ENCODE measurements around the gene SYTL3. TPM values are rescaled to one million over a fixed set of nuclear protein-coding genes. Genes with fewer than 3 reads are reported as not detected.
A peak's percentile ranks its signal among the peaks of the same experiment; 100 is the strongest.
"Not testable (repeated sequence)": the region's sequence is repeated elsewhere in the genome, so short reads cannot be mapped to it uniquely, and the experiment has no call there.

SYTL3 gene
- total and polyA plus RNA-seq, 10 donors, result 5.9 to 48.3 (median 17.9) TPM

DNA sequence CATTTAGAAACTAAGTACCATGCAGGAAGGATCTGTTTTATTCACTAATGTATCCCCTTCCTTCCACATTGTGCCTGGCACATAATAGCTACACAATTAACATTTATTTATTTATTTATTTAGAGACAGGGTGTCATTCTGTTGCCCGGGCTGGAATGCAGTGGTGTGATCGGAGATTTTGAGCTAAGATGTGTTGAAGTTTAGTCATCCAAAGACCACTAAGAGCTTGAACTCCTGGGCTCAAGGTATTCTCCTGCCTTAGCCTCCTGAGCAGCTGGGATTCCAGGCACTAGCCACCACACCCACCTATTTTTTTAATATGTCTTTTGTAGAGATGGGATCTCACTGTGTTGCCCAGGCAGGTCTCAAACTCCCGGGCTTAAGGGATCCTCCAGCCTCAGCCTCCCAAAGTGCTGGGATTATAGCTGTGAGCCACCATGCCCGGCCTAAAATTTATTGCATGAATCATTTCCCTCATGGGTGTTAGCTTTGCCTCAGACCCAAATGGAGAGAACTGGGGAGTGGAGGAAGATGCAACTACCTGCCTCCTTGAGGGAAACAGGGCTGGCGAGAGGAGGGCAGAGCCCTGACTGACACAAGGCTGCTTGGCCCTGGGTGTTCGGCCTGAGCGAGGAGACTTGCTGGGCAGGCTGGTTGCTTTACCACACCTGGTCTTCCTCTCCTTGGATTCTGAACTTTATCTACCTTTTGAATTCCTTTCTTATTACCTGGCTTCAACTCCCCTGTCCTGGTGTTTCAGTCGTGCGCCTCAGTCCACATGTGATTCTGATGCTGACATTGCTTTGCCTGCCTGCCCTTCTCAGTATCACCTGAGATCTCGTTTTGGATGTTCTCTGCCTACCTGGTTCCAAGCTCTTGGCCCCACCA is 3.6 kb upstream of the SYTL3 start:
- no peaks in the 10 kb centered on the region for H3K27me3 ChIP-seq (replicated peaks in 1 of 7)
- intact Hi-C loops (cut with DNase I; ENCODE audit: low total_unique reads), result no loop called here
- peak overlapping the region in 3 of 8 donors; percentile 98 to 100 (median 98) for H3K27ac ChIP-seq
- TF ChIP-seq, protein P1, sequence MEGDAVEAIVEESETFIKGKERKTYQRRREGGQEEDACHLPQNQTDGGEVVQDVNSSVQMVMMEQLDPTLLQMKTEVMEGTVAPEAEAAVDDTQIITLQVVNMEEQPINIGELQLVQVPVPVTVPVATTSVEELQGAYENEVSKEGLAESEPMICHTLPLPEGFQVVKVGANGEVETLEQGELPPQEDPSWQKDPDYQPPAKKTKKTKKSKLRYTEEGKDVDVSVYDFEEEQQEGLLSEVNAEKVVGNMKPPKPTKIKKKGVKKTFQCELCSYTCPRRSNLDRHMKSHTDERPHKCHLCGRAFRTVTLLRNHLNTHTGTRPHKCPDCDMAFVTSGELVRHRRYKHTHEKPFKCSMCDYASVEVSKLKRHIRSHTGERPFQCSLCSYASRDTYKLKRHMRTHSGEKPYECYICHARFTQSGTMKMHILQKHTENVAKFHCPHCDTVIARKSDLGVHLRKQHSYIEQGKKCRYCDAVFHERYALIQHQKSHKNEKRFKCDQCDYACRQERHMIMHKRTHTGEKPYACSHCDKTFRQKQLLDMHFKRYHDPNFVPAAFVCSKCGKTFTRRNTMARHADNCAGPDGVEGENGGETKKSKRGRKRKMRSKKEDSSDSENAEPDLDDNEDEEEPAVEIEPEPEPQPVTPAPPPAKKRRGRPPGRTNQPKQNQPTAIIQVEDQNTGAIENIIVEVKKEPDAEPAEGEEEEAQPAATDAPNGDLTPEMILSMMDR (IDR thresholded peaks at IDR 0.05 in 8 of 11, conservative IDR thresholded peaks at IDR 0.05 in 3 of 11), result no peak
- no peak for TF ChIP-seq POLR2AphosphoS5 (IDR thresholded peaks at IDR 0.05)
- no peak for TF ChIP-seq POLR2A (IDR thresholded peaks at IDR 0.05)
- peaks cover 0 to 11% (median 0%) of the 10 kb centered on the region in 6 donors for H3K36me3 ChIP-seq
- H3K4me1 ChIP-seq, result peaks cover 30 to 68% (median 58%) of the 10 kb centered on the region in 6 donors
- no peak overlapping the region for H3K4me3 ChIP-seq
- no peaks in the 10 kb centered on the region for H3K9me3 ChIP-seq
- DNase-seq, result no peak
- 71 to 93% (median 87%) methylated on average over 10 of the region's 10 CpGs for WGBS, 5 donors

DNA sequence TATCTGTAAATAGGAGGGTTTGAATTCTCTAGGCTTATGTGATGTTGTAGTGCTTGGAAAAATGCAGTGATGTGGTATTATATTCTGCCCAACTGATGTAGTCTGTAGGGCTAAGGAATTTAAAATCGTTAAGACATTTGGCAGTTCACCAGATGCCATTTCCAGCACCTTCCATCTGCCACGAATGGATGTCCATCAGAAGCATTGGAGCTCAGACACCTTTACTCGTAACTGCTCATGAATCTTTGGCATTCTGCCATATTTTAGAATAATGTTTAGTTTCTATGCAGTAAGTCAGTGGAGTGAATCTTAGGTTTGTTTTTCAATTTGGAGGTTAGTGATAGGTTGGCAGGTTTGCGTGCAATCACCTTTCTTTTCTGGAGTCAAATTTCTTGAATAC is 2.4 kb upstream of the SYTL3 start:
- no peaks in the 10 kb centered on the region for H3K9me3 ChIP-seq
- H3K27me3 ChIP-seq (replicated peaks in 1 of 7), result no peaks in the 10 kb centered on the region
- H3K4me3 ChIP-seq, result no peak overlapping the region
- intact Hi-C loops (cut with DNase I; ENCODE audit: low total_unique reads), result no loop called here
- no peak for DNase-seq
- TF ChIP-seq, protein P1 (IDR thresholded peaks at IDR 0.05 in 8 of 11, conservative IDR thresholded peaks at IDR 0.05 in 3 of 11), result no peak
- no peak for TF ChIP-seq POLR2AphosphoS5 (IDR thresholded peaks at IDR 0.05)
- TF ChIP-seq POLR2A (IDR thresholded peaks at IDR 0.05), result no peak
- peaks cover 17 to 68% (median 53%) of the 10 kb centered on the region in 6 donors for H3K4me1 ChIP-seq
- H3K36me3 ChIP-seq, result peaks cover 0 to 5% (median 0%) of the 10 kb centered on the region in 6 donors
- WGBS, 5 donors, result 82 to 89% (median 83%) methylated on average over 4 of the region's 4 CpGs
- no peak overlapping the region for H3K27ac ChIP-seq

DNA sequence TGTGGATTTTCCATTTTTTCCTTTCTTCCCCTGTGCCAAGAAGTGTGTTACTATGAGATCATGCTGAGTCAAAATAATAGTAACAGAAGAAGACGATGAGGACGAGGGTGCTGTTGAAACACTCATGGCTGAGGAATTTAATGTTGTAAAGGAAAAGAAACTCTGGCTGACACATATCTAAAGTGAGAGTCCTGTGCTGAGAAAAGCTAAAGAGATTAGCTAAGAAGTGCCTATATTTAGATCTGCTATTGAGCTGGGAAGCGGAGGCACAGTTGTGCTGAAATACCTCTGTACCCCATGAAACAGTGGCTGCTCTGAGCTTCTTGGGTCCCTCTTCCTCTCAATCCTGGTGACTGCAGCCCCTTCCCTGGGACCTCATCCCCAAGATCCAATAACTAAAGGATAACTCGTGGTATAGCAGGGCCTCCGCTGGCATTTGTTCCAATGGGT is 1.1 kb upstream of the SYTL3 start:
- TF ChIP-seq POLR2A (IDR thresholded peaks at IDR 0.05), result no peak
- no peak for TF ChIP-seq POLR2AphosphoS5 (IDR thresholded peaks at IDR 0.05)
- TF ChIP-seq, protein P1 (IDR thresholded peaks at IDR 0.05 in 8 of 11, conservative IDR thresholded peaks at IDR 0.05 in 3 of 11), result no peak
- H3K4me3 ChIP-seq, result peak overlapping the region in 1 of 8 donors; percentile 55
- WGBS, 5 donors, result 68 to 80% (median 77%) methylated on average over 5 of the region's 5 CpGs
- H3K4me1 ChIP-seq, result peaks cover 16 to 68% (median 53%) of the 10 kb centered on the region in 6 donors
- no peak for DNase-seq
- intact Hi-C loops (cut with DNase I; ENCODE audit: low total_unique reads), result no loop called here
- peaks cover 0 to 5% (median 0%) of the 10 kb centered on the region in 6 donors for H3K36me3 ChIP-seq
- H3K27ac ChIP-seq, result peak overlapping the region; percentile 75 to 95 (median 88)
- H3K27me3 ChIP-seq (replicated peaks in 1 of 7), result no peaks in the 10 kb centered on the region
- H3K9me3 ChIP-seq, result no peaks in the 10 kb centered on the region

DNA sequence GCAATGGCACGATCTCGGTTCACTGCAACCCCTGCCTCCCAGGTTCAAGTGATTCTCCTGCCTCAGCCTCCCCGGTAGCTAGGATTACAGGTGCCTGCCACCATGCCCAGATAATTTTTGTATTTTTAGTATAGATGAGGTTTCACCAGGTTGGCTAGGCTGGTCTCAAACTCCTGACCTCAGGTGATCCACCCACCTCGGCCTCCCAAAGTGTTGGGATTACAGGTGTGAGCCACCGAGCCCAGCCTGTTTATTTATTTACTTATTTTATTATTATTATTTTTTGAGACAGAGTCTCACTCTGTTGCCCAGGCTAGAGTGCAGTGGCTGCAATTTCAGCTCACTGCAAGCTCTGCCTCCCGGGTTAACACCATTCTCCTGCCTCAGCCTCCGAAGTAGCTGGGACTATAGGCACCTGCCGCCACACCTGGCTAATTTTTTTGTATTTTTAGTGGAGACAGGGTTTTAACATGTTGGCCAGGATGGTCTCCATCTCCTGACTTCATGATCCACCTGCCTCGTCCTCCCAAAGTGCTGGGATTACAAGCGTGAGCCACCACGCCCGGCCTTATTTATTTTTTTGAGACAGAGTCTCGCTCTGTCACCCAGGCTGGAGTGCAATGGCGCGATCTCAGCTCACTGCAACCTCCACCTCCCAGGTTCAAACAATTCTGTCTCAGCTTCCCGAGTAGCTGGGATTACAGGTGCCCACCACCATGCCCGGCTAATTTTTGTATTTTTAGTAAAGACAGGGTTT is 2.3 kb downstream of the SYTL3 start:
- DNase-seq; intact Hi-C loops (cut with DNase I; ENCODE audit: low total_unique reads); H3K9me3 ChIP-seq; H3K27me3 ChIP-seq (replicated peaks in 1 of 7): not testable (repeated sequence)
- Histone ChIP-seq H3K27ac (peak overlapping the region; percentile 63 to 95 (median 89)), H3K36me3 (peaks cover 0 to 12% (median 0%) of the 10 kb centered on the region in 6 donors), H3K4me1 (peaks cover 26 to 87% (median 73%) of the 10 kb centered on the region in 6 donors), H3K4me3 (peak overlapping the region in 1 of 8 donors; percentile 55)
- WGBS, 5 donors, result 85 to 96% (median 91%) methylated on average over 17 of the region's 17 CpGs

All from spleen (tissue), 11 donors.